GM12878 (cell line): ENCODE measurements around the gene KCNRG.

Experiments used
- BHLHE40 ChIP-seq, 2 experiments: fragments of 450-650 bp in 1 of 2; IDR thresholded peaks; 2 replicates each; pipeline ENCODE4 v1.6.1; 2011 to 2017; ENCODE audit warnings: low read depth in 2 of 2, borderline replicate concordance in 1 of 2, improper control_type of control experiment in 1 of 2, low read length in 1 of 2, mild to moderate bottlenecking in 1 of 2
- ESRRA ChIP-seq: IDR thresholded peaks from 2 replicates; pipeline ENCODE4 v1.6.1; 2012; ENCODE audit warnings: mild to moderate bottlenecking, low read length, improper control_type of control experiment
- NFIC ChIP-seq: IDR thresholded peaks from 2 replicates; pipeline ENCODE4 v1.6.1; 2012; ENCODE audit warnings: low read depth, mild to moderate bottlenecking, inconsistent platforms, low read length, moderate library complexity
- POLR2A ChIP-seq: IDR thresholded peaks from 2 replicates; pipeline ENCODE4 v1.6.1; 2011; ENCODE audit warnings: low read depth, mild to moderate bottlenecking, low read length
- TCF12 ChIP-seq: IDR thresholded peaks from 2 replicates; pipeline ENCODE4 v1.6.1; 2011; ENCODE audit warnings: low read depth, mild to moderate bottlenecking, low read length
- ZBED1 ChIP-seq: IDR thresholded peaks from 2 replicates; pipeline ENCODE4 v1.6.1; 2016; ENCODE audit warnings: borderline replicate concordance
- TF ChIP-seq, protein P1 (sequence below), 3 experiments: IDR thresholded peaks in 2 of 3; conservative IDR thresholded peaks in 1 of 3; 2 replicates each; pipeline ENCODE4 v1.5.1; 2011; ENCODE audit warnings: low read depth in 3 of 3, low read length in 3 of 3, mild to moderate bottlenecking in 3 of 3, control low read depth in 2 of 3, moderate library complexity in 2 of 3, inconsistent platforms in 1 of 3, mixed read lengths in 1 of 3; ENCODE audit not compliant: control insufficient read depth in 2 of 3, insufficient read depth in 1 of 3; ENCODE audit errors: extremely low read depth in 1 of 3

GRCh38 chr13:50060718-50061117, 45.5 kb downstream of the KCNRG start:
- no peak for TF ChIP-seq BHLHE40 (IDR thresholded peaks at IDR 0.05; ENCODE audit: borderline replicate concordance in 1 of 2, low read depth in 2 of 2, low read length in 1 of 2)
- no peak for TF ChIP-seq POLR2A
- no peak for TF ChIP-seq ESRRA
- TF ChIP-seq TCF12 = no peak
- no peak for TF ChIP-seq NFIC
- TF ChIP-seq ZBED1 = no peak
- TF ChIP-seq, protein P1, sequence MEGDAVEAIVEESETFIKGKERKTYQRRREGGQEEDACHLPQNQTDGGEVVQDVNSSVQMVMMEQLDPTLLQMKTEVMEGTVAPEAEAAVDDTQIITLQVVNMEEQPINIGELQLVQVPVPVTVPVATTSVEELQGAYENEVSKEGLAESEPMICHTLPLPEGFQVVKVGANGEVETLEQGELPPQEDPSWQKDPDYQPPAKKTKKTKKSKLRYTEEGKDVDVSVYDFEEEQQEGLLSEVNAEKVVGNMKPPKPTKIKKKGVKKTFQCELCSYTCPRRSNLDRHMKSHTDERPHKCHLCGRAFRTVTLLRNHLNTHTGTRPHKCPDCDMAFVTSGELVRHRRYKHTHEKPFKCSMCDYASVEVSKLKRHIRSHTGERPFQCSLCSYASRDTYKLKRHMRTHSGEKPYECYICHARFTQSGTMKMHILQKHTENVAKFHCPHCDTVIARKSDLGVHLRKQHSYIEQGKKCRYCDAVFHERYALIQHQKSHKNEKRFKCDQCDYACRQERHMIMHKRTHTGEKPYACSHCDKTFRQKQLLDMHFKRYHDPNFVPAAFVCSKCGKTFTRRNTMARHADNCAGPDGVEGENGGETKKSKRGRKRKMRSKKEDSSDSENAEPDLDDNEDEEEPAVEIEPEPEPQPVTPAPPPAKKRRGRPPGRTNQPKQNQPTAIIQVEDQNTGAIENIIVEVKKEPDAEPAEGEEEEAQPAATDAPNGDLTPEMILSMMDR (IDR thresholded peaks at IDR 0.05 in 2 of 3, conservative IDR thresholded peaks at IDR 0.05 in 1 of 3; ENCODE audit: control insufficient read depth in 2 of 3, extremely low read depth in 1 of 3, insufficient read depth in 1 of 3, low read depth in 3 of 3, low read length in 3 of 3) = no peak
